GM19372 (cell line): ENCODE data around the gene HLF.

Source experiments
- ATAC-seq: cut with Tn5 transposase; IDR thresholded peaks from one replicate; pipeline ENCODE4 v1.9.1; 2021; ENCODE audit warnings: mild to moderate bottlenecking, low read depth, moderate library complexity; ENCODE audit not compliant: unreplicated experiment

The HLF gene

DNA sequence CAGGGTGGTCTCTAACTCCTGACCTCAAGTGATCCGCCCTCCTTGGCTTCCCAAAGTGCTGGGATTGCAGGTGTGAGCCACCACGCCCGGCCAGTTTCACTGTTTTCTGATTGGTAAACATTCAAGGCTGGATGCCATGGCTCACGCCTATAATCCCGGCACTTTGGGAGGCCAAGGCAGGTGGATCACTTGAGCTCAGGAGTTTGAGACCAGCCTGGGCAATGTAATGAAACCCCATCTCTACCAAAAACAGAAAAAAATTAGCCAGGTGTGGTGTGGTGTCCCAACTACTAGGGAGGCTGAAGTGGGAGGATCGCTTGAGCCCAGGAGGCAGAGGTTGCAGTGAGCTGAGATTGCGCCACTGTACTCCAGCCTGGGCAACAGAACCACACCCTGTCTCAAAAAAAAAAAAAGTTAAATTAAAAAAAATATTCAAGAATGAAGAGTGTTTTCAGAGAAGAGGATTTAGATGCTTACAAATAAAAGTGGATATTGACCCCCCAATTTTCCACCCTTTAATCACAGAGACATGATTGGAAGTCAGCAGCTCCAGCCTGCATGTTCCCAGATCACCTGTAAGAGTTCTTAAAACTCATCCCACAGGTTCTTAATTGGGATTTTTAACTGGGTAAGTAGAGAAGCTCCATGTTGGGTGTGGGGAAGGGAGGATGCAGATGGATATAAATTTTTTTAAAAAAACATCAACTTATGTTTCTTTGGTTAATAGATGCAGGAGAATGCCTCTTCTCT, 23.8 kb downstream of the HLF start:
- ATAC-seq, result no peak

DNA sequence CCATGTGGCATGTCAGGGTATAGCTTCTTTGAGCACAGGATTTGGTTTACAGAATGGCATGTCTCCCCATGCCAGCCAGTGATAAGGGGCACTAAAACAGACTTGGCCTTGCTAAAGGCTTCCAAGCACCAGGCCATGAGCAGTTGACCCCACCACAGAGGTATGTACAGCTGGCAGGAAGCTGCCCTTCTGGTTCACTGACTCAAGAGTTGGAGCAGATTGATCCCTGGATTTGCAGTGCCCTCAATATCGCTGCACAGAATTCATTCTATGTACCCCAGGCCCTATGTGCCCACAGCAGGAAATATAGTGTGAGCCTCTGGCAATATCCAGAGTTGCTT, 24.3 kb downstream of the HLF start:
- no peak for ATAC-seq

DNA sequence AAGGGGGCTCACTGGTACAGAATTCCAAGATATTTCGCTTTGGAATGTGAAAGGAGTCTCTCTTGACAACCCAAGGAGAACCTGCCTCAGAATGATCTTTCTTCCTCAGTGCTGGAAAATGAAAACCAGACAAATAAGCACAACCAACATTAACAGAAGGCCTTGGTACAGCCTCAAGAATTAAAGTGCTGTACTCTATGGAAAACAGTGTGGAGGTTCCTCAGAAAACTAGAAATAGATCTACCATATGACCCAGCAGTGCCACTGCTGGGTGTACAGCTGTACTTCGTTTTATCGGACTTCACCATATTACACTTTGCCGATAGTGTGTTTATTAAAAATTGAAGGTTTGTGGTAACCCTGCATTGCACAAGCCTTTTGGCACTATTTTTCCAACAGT, 25.2 kb downstream of the HLF start:
- no peak for ATAC-seq

DNA sequence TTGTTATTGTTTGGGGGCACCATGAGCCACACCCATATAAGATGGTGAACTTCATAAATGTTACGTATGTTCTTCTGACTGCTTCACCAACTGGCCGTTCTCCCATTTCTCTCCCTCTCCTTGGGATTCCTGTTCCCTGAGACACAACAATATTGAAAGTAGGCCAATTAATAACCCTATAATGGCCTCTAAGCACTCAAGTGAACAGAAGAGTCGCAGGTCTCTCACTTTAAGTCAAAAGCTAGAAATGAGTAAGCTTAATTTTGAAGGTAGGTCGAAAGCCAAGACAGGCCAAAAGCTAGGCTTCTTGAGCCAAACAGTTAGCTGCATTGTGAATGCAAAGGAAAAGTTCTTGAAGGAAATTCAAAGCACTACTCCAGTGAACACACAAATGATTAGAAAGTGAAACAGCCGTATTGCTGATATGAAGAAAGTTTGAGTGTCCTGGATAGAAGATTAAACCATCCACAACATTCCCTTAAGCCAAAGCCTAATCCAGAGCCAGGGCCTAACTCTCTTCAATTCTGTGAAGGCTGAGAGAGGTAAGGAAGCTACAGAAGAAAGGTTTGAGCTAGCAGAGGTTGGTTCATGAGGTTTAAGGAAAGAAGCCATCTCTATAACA, 25.8 kb downstream of the HLF start:
- no peak for ATAC-seq

DNA sequence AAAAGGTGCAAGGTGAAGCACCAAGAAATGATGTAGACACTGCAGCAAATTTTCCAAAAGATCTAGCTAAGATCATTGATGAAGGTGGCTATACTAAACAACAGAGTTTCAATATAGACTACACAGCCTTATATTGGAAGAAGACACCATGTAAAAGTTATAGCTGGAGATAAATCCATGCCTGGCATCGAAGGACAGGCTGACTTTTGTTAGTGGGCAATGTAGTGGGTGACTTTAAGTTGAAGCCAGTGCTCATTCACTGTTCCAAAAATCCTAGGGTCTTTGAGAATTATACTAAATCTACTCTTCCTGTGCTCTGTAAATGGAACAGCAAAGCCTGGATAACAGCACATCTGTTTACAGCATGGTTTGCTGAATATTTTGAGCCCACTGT, 26.4 kb downstream of the HLF start:
- ATAC-seq, result no peak

DNA sequence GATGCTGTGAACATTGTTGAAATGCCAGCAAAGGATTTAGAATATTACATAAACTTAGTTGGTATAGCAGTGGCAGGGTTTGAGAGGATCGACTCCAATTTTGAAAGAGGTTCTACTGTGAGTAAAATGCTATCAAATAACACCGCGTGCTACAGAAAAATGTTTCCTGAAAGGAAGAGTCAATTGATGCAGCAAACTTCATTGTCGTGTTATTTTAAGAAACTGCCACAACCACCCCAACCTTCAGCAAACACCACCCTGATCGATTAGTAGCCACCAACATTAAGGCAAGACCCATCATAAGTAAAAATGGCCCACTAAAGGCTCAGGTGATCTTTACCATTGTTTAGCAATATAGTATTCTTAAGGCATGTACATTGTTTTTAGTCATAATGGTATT, 27.3 kb downstream of the HLF start:
- ATAC-seq, result no peak

DNA sequence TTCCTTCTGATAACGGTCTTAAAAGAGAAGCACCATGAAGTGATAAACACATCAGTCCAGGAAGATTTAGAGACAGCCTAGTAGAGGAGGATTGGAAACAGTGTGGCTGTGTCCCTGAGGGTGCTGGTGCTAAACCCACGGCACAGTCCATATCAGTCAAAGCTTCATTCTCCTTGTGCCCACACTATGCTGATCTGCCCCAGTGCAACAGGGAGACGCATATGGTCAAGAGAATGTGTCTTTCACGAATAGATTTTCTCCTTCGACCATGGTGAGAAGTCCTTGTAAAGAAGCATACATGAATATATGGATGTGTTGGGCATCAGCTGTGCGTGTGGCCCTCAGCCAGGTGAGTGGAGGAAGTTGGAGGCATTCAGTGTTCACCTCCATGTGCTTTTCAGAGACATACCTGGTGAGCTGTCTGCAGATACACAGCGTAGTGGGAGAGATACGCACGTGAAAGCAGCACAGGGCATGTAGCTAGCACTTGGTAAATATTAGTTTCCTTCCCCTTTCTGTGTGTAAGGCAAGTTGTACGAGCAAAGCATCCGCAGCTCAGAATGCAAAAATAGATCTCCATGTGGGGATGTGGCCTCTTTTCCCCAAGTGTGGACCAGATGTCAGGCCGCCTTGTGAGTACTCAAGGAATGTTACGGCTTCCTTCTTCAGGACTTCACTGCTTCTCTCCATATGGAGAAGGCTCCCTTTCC, 29.4 kb downstream of the HLF start:
- no peak for ATAC-seq

DNA sequence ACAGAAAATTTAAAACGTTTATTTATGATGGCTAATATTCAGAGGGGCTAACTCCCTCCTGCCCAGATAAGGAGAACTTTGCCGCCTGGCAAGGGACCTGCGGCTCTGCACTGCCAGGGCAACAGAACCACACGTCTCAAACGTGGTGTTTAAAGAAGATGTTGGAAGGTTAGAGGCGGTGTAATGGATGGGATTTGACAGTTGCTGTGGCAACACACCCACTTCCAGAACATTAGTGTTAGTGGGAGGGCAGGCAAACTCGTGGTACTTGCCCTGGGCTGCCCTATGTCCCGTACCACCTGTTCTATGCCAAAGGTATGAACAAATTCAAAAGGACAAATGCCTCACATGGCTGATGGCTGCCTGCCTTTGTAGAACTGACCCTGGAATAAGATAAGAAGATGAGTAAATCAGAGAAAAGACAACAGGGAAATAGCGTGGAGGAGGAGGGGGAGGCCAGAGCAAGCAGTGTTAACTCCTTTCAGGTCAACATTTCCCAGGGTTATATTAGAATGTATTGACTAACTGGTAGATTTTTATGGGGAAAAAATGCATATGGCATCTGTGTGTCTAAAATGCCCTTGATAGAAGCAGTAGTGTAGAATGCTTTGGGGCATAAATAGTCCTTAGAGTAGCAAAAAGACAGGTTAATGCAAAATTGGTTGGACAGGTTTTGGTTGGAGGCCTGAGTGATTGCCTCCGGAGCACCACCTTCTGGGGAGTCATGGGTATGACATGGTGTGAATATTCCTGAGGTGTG, 30.8 kb downstream of the HLF start:
- peak; percentile 95 for ATAC-seq

DNA sequence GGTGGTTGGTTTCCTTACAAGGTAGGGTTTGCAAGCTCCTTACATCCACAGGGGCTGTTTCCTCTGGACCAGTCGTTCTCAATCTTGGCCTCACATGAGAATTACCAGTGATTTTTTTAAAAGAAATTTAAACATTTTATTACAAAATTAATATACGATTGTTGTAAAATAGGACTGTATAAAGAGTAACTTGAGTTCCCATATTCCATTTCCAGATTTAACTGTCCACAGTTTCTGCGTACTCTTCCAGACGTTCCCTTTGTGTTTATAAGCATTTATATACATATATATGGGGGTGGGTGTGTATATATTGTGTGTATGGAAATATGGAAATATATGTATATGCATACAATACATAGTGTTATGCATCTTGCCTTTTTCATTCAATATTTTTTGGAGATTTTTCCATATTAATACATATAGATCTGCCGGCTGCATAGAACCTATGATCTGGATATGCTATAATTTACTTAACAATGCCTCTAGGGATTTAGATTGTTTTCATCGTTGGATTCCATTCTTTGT, 31.5 kb downstream of the HLF start:
- no peak for ATAC-seq

DNA sequence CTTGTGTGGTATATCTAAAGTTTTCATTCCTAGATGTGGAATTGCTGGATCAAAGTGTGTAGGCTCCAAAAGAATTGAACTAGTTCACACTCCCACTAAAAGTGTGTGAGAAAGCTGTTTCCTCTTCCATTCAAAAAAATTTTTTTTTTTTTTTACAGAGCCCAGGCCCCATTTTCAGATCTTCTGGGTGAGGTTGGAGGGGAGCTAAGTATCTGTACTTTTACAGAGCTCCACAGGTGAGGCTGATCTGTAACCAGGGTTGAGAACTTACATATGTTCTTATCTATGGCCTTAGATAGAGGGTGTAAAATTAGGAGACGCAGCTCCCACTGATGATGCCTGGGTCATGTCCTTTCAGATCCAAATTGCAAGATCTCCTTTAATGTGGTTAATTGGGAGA, 31.9 kb downstream of the HLF start:
- no peak for ATAC-seq

DNA sequence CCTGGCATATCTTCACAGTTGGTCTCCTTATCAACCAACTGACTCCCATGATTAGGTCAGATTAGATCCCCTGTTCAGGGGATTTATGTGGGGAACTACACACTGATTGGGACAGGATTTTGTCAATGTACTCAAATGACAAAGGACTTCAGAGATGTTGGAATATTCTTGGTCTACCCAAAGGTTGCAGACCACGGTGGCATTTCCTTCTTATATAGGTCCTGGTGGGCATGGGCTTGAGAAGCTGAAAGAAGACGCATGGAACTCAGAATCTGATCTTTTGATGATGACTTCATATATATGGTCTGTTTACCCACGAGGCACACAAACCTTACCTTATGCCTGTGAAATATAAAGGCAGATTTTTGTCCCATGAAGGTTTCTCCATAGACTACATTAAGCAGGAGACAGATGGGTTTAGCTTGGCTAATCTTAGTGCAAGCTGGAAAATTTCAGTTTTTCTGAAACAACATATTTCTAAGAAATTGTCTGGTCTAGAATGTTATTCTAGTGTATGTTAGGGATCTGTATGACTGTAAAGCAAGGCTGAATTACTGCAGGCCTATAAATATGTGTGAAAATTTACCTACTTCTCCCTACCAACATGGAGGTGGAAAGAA, 33.5 kb downstream of the HLF start:
- no peak for ATAC-seq

DNA sequence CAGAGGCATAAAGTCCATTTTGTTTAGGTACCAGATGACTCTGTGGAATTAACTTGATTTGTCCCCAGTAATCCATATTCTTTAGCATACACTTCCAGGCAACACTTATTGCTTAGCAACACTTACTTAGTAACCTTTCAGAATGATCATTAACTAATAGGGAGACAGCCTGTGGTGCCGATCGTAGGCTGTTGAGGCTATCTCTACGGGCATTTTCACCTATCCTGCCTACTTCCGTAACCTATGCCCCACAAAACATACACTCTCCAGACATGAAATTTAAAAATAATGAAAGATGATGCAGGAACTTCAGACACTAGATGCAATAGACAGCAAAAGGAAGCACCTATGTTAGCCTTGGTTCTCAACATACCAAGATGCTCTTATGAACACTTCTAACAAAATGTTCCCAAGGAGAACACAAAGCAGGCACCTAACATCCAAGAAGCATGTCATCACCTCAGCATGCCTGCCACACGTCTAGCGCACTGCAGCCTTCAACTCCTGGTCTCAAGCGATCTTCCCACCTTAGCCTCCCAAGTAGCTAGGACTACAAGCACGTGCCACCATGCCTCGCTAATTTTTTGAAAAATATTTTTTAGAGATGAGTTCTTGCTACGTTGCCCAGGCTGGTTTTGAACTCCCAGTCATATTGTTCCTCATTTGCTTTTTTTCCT, 34.5 kb downstream of the HLF start:
- no peak for ATAC-seq

DNA sequence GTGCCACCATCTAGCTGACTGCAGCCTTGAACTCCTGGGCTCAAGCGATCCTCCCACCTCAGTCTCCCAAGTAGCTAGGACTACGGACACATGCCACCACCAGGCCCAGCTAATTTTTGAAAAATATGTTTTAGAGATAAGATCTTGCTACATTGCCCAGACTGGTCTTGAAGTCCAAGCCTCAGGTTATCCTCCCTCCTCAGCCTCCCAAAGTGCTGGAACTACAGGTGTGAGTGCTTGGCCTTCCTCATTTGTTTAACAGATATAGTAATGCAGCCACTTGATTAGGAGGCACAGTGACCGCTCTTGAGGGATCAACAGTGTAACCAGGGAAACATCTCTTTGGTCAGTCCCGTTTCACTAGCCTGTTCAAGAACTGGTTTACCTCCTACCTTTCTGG, 35.1 kb downstream of the HLF start:
- no peak for ATAC-seq

DNA sequence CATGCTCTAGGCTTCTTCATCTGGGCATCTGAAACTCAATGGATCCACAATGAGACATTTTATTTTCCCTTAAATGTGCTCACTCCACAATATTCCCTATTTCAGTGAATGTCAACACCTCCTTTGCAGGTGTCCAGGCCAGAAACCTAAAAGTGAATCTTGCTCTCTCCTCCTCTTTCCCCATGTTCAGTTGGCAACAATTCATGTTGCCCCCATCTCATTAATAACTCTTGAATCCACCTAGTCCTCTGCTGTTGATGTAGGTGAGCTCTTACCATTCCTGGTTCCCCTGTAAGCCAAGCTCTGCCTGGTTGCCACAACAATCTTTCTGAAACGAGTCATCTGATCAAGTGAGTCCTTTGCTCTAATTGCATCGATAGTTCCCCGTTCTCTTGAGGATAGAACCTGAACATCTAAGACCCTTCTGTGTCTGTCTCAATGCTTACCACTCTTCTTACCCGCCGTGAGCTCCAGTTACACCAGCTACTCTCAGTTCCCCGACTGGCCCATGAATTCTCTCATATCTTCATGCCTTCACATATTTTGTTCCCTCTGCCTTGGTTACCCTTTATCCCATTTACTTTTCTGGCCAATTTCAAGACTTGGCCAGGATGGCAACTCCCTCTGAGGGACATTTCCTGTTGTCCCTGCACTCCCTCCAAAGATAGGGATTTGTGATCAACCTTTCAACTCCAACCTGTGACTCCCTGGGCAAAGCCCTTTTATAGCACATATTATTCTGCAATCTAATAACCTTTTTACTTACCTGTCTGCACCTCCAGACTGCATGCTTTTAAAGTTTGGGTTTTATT, 35.9 kb downstream of the HLF start:
- no peak for ATAC-seq

DNA sequence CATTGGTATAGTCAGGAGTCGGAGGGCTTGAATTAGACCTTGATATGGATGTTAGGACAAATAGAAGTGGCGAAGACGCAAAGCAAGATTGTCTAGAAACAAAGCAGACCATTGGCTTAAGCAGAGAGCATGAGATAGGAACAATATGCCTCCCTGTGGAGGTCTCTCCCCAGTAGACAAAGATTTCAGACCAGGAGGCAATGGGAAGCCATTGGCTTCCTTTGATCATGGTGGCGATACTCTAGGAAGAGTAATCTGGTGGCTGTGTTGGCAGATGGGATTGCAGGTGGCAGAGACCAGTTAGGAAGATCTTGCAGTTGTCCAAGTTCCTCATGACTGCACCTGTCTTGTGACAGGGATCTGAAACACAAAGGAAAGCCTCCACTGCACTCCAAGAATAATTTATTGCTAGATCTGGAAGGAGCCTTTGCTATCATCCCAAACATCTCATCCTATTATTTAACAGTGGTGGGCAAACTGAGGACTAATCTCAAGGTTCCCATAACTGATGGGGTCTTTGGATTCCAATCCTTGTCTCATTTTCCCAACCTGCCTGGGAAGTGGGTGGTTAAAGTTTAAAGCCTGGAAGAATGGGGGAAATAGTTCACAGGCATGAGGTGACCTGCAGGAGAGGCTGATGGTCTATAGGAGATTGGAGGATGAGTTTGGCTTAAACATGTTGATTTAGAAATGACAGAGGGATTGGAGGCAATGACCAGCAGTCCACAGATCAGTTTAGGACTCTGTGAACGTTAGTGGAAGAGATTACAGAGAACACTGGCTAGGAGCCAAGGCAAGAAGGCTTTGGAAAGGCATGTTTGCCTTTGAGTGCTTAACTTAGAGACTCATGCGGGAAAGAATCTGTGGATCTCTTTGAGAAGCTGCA, 37.0 kb downstream of the HLF start:
- no peak for ATAC-seq

DNA sequence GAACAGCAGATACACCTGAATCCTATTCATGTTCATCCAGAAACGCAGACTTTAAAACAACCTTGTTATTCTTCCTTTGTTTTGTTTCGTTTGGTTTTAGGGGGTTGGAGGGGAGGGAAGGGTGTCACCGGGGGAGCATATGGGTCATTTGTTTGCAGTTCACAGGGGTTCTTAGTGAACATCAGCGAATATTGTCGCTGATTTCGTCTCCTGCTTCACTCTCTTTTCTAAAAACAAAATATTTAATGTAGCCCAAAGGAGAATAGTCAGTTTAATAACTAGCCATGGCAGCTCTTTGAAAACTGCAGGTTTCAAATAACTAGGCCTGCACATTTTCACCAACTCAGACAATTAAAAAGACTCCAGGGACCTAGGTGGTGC, 37.6 kb downstream of the HLF start:
- ATAC-seq, result no peak

DNA sequence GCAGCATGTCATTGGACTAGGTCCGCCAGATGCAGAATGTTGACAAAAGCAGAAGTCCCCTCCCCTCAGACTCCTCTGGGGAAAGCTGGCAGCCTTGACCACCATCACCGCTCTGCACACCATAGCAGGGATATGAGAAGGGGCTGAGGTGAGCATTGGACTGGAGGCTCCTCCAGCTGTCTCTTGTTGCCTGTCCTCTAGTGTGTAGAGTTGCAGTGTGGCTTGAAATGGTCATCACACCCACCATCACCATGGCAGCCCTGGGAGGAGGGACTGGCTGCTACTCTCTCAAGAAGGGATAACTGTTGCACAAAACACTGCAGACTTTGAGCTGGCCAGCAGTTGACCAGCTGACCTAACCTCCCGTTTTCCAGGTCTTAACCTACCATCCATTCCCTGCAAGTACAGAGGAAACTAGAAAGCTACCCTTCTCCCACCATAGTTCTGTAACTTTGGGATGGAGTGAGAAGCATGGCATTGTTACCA, 38.3 kb downstream of the HLF start:
- ATAC-seq, result no peak

DNA sequence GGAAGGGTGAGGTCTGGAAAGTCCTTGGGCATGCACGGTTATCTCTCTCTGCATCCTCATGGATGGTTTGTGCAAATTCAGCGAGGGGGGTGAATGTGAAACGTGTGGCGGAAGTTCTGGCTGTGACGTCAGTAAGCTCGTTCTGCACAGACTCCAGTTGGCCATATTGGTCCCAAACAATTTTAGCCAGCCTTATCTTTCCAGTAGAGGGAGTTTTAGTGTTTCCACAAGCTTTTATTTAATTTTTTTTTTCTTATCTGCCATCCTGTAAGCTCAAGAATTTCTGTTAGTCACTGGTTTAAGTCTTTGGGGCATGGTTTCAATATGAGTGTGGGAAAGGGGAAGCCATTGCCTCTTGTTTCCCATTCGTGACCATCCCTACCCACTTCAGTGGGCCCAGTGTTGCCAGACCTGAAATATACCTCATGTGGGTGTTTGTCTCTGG, 39.0 kb downstream of the HLF start:
- ATAC-seq, result no peak
